ENCODE data around the gene HDDC3.
A peak's percentile ranks its signal among the peaks of the same experiment; 100 is the strongest.

The HDDC3 gene

DNA sequence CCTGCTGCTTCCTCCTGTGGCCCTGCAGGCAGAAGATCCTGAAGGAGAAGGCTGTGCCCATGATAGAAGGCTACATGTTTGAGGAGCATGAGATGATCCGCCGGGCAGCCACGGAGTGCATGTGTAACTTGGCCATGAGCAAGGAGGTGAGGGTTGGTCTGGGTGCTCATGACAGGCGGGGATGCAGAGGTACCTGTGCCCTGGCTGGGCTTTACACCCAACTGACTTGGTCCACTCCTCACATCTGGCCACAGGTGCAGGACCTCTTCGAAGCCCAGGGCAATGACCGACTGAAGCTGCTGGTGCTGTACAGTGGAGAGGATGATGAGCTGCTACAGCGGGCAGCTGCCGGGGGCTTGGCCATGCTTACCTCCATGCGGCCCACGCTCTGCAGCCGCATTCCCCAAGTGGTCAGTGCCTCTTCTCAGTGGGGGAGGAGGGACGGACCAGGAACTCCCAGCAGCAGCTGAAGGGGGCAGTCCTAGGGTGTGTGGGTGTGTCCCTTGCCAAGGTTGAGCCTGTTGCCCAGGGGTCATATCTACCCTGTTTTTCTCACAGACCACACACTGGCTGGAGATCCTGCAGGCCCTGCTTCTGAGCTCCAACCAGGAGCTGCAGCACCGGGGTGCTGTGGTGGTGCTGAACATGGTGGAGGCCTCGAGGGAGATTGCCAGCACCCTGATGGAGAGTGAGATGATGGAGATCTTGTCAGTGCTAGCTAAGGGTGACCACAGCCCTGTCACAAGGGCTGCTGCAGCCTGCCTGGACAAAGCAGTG lies 20.7 kb upstream of the HDDC3 start:
- DNase-seq, result no peak

DNA sequence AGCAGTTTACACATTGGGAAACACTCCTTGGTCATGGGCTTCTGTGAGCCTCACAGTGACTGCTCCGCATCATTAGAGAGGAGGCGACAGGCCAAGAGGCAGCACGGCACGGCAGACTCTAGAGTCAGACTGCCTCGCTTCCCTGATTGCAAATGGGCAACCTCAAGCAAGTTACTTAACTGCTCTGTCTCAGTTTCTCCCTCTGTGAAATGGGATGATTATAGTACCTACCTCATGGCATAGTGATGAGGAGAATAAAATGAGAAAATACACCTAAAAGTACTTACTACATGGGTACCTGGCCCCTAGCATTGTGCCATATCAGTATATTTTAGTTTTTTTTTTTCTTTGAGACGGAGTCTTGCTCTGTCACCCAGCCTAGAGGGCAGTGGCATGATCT lies 18.3 kb upstream of the HDDC3 start:
- DNase-seq, result no peak

- DNase-seq, result no peak
Observed at GRCh38 chr15:90949979-90950675, 17.8 kb upstream of the HDDC3 start.

DNA sequence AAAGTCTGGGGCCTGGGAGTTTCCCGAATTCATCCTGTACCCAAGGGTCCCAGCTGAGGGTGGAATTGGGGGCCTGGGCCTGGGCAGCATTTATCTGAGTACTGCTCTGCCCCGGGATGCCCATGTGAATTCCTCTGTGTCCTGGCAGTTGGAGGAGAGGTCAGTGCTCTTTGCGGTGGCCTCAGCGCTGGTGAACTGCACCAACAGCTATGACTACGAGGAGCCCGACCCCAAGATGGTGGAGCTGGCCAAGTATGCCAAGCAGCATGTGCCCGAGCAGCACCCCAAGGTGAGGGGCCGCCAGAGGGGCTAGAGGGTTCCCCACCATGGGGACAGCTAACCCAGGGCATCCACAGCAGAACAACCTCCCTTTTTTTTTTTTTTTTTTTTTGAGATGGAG lies 16.2 kb upstream of the HDDC3 start:
- no peak for DNase-seq

DNA sequence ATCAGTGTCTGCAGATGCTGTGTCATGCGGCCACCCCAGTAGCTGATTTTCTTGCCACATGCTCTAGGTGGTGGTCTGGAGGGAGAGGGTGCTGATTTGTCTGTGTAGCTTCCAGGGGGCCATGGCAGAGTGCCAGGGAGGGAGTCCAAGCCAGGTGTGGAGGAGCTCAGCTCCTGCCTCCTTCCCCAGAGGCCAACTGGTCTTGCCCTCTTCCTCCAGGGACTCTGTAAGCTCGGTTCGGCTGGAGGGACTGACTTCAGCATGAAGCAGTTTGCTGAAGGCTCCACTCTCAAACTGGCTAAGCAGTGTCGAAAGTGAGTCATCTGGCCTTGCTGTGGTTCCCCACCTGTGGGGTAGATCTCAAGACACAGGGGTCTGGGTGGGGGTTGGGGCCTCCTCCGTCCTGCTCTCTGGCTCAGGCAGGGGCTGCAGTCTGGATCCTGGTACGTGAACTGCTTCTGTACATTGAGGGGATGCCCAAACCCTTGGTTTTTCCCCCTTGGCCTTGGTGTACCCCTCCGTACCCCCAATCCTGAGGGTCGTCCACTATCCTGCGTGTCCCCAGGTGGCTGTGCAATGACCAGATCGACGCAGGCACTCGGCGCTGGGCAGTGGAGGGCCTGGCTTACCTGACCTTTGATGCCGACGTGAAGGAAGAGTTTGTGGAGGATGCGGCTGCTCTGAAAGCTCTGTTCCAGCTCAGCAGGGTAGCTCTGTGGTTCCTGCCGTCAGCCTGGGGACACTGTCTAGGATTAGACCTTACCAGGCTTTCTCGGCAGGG lies 15.4 kb upstream of the HDDC3 start:
- no peak for DNase-seq

- no peak for DNase-seq
Observed at GRCh38 chr15:90946941-90947576, 14.7 kb upstream of the HDDC3 start.

- DNase-seq, result no peak
Observed at GRCh38 chr15:90946538-90946937, 14.2 kb upstream of the HDDC3 start.

- no peak for DNase-seq
Observed at GRCh38 chr15:90945091-90945490, 12.7 kb upstream of the HDDC3 start.

- DNase-seq, result no peak
Observed at GRCh38 chr15:90942354-90943120, 10.2 kb upstream of the HDDC3 start.

DNA sequence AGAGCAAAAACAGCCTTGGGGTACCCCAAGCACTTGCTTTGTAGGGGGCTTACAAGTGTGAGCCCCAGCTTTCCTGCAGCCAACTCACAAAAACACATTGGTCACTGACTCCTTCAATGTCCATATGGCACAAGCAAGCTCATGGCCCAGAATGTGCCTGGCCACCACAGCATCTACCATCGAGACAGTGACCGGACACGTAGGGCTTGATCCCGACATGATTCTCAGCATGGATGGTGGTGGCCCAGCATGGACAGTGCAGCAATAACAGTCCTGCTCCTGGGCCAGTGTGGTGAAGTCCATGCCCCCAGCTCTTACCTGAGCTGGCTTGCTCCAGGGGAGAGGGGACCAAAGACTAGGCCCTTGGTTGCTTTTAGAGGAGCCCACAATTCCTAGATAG lies 8.7 kb upstream of the HDDC3 start:
- no peak for DNase-seq

- no peak for DNase-seq
Observed at GRCh38 chr15:90939756-90940155, 7.4 kb upstream of the HDDC3 start.

GRCh38 chr15:90938261-90938660 lies 5.9 kb upstream of the HDDC3 start:
- no peak for DNase-seq

GRCh38 chr15:90936823-90937222 lies 4.5 kb upstream of the HDDC3 start:
- no peak for DNase-seq

DNA sequence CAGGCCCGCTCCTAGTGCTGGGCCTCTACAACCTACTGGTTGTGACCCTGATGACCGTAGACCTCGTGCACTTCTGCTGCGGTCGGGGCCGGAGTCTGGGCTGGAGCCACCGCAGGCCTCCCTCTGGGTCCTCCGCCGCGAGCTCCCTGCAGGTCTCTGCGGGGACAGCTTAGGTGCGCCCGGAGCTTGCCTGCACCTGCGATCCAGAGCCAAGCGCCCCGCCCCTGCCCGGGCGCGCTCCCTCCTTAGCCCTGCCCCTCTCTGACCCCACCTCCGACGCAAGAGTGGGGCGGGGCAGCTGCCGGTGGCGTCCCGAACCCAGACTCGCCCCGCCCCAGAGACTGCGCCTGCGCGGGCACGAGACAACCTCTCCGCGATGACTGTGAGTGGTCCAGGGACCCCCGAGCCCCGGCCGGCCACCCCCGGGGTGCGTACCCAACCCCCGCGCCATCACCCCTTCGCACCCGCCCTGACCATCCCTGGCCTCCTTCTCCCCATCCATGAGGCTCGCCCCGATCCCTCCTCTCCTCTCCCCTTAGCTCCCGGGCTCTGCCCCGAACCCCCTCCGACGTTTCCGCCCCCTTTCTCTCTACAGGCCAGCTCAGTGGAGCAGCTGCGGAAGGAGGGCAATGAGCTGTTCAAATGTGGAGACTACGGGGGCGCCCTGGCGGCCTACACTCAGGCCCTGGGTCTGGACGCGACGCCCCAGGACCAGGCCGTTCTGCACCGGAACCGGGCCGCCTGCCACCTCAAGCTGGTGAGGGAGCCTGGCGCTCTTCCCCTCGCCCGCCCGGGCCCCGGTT lies 2.8 kb upstream of the HDDC3 start, which contains the start of gene UNC45A:
TSS of gene UNC45A (plus strand) at position 337 of the 803 bp plus-strand sequence. CDS start at position 377, 40 bp downstream.
- DNase-seq, result peak; percentile 95

GRCh38 chr15:90934256-90934948 lies 2.1 kb upstream of the HDDC3 start:
- DNase-seq, result peak; percentile 83

DNA sequence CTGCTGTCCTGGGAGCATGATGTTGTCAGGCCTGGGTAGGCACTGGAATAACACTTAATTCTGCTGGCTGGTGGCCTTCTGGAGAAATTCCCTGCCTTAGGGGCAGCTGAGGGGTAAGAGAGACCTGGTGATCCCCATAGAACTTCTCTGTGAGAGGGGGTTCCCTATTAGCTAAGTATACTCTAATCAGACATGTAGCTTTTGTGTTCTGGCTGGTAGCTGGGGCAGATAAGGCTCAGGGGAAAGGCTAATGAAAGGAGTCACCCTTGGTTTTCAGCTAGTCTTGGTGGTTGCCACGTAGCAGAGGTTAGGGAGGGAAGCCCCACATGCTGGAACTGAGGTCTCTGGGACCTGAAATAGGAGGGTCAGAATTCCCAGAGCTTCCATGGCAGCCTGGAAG lies 952 bp upstream of the HDDC3 start:
- no peak for DNase-seq

- DNase-seq, result no peak
Observed at GRCh38 chr15:90932660-90932991, 277 bp upstream of the HDDC3 start.

- DNase-seq, result no peak
Observed at GRCh38 chr15:90931575-90931827, 848 bp downstream of the HDDC3 start.

DNA sequence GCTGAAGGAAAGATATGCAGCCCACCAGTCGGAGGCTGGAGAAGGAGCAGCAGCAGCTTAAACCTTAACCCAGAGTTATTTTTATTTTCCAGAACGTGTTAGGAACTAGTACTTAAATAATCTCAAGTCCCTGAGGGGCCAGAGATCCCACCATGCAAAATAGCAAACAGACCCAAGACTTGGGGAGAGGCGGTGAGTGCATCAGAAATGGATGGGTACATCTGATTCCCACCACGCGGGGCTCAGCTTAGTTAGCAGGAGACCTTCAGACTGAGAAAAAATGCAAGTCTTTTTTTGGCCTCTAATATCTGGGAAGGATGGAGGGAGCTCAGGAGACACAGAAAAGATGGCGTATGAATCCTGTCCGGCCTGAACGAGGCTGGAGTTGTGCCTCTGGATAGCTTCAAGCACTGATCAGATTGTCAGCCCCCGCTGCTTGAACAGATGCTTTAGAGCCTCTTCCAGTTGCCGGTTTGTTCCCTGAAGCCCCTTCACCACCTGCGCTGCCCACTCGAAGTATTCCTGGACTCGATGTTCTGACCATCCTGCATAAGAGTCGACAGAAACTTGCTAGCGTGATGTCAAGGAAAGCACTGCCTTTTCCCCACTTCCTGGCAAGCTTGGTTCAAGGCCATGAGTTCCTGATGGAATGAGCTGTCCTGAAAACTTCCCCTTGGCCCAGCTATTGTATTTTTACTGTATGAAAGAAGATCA lies 1.3 kb downstream of the HDDC3 start:
- DNase-seq, result peak; percentile 5

DNA sequence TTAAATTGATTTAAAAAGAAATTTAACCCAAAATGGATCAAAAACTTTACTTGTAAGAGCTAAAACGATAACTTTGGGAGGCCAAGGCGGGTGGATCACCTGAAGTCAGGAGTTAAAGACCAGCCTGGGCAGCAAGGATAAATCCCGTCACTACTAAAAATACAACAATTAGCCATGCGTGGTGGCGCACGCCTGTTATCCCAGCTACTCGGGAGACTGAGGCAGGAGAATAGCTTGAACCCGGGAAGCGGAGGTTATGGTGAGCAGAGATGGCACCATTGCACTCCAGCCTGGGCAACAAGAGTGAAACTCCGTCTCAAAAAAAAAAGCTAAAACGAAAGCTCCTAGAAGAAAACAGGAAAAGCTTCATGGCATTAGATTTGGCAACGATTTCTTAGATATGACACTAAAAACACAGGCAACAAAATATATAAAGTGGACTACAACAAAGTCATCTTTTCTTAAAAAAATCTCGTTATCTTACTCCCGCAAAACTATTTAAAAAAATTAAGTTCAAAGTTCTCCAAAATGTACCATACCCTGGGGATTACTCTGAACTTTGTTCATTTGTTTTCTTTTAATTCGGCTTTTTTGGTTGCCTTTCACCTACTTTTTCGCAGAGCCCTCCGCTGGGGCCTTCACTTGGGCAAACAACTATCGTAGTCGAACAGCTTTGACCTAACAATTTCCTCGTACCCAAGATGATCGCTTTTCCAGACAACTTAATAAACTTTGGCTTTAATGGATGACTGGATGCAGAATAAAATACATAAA lies 2.9 kb downstream of the HDDC3 start:
- DNase-seq, result no peak

Measured in NCI-H2171 (cell line).